SK-N-SH treated with all-trans-retinoic acid at 6 μM for 48 hours (cell line): ENCODE data around the gene CST7.

Experiments used
- ARNTL ChIP-seq: fragments of 450-650 bp; formaldehyde crosslinking; IDR thresholded peaks from 2 replicates; pipeline ENCODE4 v1.5.0; 2020; ENCODE audit warnings: low read depth, mild to moderate bottlenecking, moderate library complexity, borderline replicate concordance
- CREB5 ChIP-seq: fragments of 250-450 bp; sonication (Bioruptor Pico); IDR thresholded peaks from 2 replicates; pipeline ENCODE4 v1.5.1; 2020; ENCODE audit warnings: low read depth, mild to moderate bottlenecking, moderate library complexity
- GLIS3 ChIP-seq: fragments of 250-450 bp; sonication (Bioruptor Pico); IDR thresholded peaks from 2 replicates; pipeline ENCODE4 v1.5.0; 2020; ENCODE audit warnings: mild to moderate bottlenecking, moderate library complexity
- PPARA ChIP-seq: fragments of 250-450 bp; sonication (Bioruptor Pico); IDR thresholded peaks from 2 replicates; pipeline ENCODE4 v1.5.0; 2020; ENCODE audit warnings: mild to moderate bottlenecking, borderline replicate concordance
- RARB ChIP-seq: fragments of 250-450 bp; sonication (Bioruptor Pico); IDR thresholded peaks from 2 replicates; pipeline ENCODE4 v1.8.0; 2021; ENCODE audit warnings: mild to moderate bottlenecking, moderate library complexity
- ZFP3 ChIP-seq: fragments of 250-450 bp; sonication (Bioruptor Pico); IDR thresholded peaks from 2 replicates; pipeline ENCODE4 v1.5.0; 2020; ENCODE audit warnings: mild to moderate bottlenecking, moderate library complexity
- ZNF565 ChIP-seq: fragments of 450-650 bp; formaldehyde crosslinking; conservative IDR thresholded peaks from 2 replicates; pipeline ENCODE4 v1.5.0; 2020; ENCODE audit warnings: low read depth, mild to moderate bottlenecking, moderate library complexity
- TF ChIP-seq, protein P1 (sequence below): fragments of 250-450 bp; sonication (Bioruptor Pico); IDR thresholded peaks from 2 replicates; pipeline ENCODE4 v1.8.0; 2020; ENCODE audit warnings: mild to moderate bottlenecking, moderate library complexity, borderline replicate concordance
- TF ChIP-seq, protein P2 (sequence below): fragments of 250-450 bp; sonication (Bioruptor Pico); IDR thresholded peaks from 2 replicates; pipeline ENCODE4 v1.5.1; 2021; ENCODE audit warnings: mild to moderate bottlenecking, moderate library complexity

DNA sequence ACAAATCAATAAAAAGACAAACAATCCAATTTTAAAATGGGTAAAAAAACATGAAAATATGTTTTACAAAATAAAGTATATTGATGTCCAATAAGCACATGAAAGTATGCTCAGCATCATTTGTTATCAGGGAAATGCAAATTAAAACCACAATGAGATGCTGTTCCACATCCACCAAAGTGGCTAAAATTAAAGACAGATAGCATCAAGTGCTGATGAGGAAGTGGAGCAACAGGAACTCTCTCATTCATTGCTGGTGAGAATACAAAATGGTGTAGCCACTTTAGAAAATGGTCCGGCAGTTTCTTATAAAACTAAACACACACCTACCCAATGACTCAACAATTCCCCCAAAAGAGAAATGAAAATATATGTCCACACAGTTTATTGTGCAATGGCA, 42.3 kb upstream of the CST7 start:
- TF ChIP-seq PPARA (CRISPR knock-in tag) = no peak
- no peak for TF ChIP-seq ARNTL (CRISPR knock-in tag)
- TF ChIP-seq GLIS3 (CRISPR knock-in tag) = no peak
- TF ChIP-seq, protein P1, sequence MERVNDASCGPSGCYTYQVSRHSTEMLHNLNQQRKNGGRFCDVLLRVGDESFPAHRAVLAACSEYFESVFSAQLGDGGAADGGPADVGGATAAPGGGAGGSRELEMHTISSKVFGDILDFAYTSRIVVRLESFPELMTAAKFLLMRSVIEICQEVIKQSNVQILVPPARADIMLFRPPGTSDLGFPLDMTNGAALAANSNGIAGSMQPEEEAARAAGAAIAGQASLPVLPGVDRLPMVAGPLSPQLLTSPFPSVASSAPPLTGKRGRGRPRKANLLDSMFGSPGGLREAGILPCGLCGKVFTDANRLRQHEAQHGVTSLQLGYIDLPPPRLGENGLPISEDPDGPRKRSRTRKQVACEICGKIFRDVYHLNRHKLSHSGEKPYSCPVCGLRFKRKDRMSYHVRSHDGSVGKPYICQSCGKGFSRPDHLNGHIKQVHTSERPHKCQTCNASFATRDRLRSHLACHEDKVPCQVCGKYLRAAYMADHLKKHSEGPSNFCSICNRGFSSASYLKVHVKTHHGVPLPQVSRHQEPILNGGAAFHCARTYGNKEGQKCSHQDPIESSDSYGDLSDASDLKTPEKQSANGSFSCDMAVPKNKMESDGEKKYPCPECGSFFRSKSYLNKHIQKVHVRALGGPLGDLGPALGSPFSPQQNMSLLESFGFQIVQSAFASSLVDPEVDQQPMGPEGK (CRISPR knock-in tag) = no peak
- no peak for TF ChIP-seq ZFP3 (CRISPR knock-in tag)
- TF ChIP-seq, protein P2, sequence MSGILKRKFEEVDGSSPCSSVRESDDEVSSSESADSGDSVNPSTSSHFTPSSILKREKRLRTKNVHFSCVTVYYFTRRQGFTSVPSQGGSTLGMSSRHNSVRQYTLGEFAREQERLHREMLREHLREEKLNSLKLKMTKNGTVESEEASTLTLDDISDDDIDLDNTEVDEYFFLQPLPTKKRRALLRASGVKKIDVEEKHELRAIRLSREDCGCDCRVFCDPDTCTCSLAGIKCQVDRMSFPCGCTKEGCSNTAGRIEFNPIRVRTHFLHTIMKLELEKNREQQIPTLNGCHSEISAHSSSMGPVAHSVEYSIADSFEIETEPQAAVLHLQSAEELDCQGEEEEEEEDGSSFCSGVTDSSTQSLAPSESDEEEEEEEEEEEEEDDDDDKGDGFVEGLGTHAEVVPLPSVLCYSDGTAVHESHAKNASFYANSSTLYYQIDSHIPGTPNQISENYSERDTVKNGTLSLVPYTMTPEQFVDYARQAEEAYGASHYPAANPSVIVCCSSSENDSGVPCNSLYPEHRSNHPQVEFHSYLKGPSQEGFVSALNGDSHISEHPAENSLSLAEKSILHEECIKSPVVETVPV (CRISPR knock-in tag) = no peak
- TF ChIP-seq ZNF565 (CRISPR knock-in tag) = no peak
- no peak for TF ChIP-seq CREB5
- no peak for TF ChIP-seq RARB (CRISPR knock-in tag)
